HG02943 (cell line): ENCODE measurements around the gene HYI.

Experiments used
- ATAC-seq: cut with Tn5 transposase; IDR thresholded peaks from one replicate; pipeline ENCODE4 v1.9.1; 2021; ENCODE audit warnings: mild to moderate bottlenecking, low read depth, moderate library complexity; ENCODE audit not compliant: unreplicated experiment

HYI gene

DNA sequence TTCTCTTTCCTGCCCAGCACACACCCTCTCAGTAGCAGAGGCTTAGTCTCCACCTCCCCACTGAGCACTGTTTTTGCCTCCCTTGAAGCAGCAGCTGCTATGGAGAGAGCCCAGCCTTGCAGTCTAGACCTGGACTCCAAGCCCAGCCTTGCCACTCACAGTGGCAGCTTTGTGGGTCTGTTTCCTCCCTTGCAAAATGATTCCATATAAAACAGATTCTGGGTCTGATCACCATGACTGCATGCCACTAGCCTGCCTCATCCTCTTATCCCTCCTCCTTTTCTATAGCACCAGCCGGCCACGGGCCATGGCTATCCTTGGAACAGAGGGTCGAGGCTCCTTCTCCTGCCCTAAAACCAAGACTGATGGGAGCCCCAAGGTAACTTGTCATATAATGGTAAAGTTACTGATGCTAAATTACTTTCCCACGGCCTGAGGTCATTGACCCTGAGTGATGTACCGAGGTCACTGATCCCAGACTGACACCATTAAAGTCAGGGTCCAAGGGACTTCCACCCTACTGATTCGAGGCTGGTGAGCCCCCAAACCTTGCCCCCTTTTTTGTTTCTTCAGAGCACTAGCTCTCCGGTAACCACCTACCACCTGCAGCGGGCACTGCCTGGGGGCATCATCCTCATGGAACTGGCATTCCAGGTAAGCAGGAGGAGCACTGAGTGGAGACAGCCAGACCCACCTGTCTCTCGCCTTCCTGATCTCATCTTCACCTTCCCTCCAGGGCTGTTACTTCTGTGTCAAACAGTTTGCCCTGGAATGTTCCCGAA lies 7.9 kb downstream of the HYI start:
- no peak for ATAC-seq

DNA sequence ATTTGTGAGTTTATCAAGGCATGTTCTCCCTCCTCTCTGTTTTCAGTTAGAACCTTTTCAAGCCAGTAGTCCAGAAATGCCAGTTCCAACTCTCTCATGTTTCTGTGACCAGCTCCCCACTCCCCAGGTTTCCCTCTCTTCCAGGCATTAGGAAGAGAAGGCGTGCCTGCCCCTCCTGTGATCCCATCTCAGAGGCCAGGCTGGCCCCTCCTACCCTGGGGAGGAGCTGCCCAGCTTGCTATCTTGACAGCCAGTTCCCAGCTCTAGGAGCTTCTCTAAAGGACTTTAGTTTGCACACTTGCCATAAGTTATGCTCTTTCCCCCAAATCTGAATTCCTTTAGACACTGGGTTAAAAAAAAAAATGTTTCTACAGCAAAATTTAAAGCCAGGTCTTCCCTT lies 8.9 kb downstream of the HYI start:
- ATAC-seq: no peak

DNA sequence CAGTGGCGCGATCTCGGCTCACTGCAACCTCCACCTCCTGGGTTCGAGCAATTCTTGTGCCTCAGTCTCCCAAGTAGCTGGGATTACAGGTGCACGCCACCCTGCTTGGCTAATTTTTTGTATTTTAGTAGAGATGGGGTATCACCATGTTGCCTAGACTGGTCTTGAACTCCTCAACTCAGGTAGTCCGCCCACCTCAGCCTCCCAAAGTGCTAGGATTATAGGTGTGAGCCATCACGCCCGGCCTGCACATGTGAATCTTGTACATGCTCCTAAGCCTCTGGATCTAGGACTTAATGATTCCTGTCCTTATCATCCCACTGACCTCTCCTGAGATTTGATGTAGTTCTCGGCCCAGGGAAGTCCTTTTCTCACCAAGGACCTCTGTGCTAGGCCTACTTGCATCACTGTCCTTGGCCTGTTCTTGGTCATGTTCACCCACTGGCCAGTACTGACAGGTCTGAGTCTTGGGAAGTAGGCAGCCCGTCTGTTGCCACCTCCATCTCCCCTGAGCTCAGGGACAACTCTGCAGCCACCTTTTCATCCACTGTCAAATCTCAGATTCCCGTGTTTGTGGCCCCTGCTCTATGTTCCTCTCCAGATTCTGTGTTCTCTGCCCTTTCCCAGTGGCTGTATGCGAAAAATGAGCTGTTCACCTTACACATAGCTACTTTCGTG lies 9.4 kb downstream of the HYI start:
- no peak for ATAC-seq

DNA sequence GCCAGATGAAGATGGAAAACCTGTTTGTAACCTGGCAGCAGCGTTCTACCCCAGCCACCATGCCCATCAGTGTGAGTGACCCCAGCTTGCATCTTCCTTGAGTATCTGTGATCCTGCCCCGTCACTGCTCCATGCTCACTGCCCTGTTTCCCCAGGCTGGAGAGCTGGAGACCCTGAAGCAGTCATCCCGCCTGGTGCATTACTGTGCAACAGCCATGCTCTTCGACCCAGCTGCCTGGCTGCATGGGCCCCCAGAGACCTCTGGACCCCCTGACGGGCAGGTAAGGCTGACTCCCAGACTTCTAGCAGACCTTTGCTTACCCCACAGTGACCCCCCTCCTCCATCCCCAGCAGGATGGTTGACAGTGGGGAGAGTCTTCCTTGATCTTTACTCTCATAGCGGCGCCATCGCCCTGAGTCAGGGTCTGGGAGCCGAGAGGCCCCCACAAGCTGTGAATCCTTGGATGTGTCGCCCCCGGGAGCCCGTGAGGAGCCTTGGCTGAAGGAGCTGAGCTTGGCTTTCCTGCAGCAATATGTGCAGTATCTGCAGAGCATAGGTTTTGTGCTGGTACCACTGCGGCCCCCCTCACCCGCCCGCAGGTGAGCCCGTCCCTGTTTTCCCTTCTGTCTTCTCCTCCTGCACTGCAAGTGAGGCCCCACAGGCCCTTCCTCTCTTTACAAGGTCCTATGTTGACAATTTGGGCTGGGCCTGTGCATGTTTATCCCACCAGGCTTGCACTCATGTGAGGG lies 10.4 kb downstream of the HYI start:
- no peak for ATAC-seq

DNA sequence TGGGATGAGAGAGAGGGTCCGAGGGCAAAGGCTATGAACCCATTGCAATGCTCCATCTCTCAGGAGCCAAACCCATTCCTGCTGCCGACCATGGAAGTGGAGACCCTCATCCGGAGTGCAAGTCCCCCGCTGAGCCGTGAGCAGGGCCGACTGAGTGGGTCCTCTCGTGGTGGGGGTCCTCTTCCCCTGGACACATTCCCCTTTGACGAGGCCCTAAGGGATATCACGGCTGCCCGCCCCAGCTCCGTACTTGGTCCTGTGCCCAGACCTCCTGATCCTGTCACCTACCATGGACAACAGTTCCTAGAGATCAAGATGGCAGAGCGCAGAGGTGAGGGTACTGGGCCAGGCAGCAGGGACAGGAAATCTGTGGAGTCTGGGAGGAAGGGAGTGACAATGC lies 11.0 kb downstream of the HYI start:
- no peak for ATAC-seq

DNA sequence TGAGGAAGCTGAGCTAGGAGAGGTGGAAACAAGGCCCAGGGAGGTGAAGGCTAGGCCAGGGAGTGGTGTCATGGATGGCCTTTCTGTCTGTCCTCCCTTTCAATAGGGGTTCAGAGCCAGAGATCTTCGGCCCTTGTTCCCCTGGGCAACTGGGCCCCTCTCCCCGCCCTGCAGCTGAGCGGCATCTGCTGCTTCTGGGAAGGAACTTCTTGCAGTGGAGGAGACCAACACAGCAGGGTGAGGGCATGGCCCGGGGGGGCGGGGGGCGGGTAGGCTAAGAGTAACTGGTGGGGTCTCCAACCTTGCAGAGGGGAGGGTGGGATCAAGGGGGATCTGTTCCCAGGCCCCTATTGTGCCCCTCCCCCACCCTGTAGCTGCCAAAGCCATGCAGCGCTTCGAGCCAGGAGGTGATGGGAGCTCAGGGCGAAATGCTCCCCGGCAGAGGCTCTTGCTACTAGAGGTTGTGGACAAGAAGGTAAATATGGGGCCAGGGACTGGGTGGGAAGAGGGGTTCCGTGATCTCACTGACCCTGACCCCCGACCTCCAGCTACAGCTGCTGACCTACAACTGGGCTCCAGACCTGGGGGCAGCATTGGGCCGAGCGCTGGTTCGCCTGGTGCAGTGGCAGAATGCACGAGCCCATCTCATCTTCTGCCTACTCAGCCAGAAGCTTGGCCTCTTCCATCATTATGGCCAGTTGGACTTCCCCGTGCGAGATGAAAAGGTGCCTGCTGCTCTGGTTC lies 11.7 kb downstream of the HYI start:
- ATAC-seq: no peak

DNA sequence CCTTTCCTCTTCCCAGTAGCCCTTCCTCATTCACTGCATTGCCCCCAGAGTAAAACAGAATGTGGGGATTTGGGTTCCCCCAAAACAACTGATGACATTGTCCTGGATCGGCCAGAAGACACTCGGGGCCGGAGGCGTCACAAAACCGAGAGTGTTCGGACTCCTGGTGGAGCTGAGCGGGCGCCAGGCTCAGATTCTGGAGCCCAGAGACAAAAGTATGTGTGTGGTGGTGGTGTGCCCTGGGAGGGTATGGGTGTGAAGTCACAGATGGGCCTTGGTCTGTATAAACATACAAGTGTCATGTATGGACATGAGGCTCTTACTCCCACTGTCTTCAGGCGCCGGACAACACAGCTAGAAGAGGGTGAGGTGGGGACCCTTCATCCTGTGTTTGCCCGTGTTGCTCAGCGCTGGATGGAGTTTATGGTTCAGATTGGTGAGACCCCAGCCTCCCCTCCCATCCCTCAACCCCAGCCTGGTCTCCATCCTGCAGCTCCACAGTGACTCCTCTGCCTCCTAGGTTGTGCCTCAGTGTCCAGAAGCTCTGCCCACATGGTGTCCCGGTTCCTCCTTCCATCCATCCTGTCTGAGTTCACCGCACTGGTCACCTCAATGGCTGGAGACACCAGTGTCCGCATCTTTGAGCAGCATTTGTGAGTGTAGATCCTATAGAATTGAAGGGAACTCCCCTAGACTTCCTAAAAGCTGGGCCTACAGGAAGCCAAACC lies 12.4 kb downstream of the HYI start:
- ATAC-seq: no peak

DNA sequence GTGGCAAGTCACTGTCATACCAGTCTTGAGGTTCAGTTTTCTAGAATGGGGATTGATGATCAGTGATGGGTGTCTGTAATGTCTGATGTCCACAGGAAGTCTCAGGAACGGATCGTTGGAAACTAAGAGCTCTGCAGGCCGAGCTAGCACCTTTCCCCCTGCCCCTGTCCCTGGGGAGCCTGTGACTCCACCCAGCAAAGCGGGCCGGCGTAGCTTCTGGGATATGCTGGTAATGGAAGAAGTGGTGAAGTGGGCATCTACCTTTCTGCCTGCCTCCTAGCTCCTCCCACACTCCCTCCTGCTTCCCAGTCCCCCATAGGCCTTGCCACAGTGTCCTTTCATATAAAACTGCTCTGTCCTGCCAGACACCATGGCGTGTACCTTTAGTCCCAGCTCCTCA lies 13.4 kb downstream of the HYI start:
- no peak for ATAC-seq

DNA sequence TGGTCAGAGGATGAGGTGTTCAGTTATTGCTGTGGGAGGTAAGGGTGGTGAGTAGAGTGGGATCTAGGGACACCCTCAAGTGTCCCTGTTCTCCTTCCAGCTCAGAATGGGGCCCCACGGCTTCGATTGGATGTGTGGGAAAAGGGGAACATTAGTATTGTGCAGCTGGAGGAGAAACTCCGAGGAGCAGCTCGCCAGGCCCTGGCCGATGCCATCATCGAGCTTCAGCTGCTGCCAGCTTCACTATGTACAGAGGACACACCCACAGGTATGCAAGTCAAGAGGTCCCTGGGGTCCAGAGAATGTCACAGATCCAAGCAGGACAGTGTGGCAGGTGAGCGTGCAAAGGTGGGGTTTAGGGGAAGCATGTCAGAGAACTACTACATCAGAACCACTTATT lies 13.9 kb downstream of the HYI start:
- no peak for ATAC-seq

DNA sequence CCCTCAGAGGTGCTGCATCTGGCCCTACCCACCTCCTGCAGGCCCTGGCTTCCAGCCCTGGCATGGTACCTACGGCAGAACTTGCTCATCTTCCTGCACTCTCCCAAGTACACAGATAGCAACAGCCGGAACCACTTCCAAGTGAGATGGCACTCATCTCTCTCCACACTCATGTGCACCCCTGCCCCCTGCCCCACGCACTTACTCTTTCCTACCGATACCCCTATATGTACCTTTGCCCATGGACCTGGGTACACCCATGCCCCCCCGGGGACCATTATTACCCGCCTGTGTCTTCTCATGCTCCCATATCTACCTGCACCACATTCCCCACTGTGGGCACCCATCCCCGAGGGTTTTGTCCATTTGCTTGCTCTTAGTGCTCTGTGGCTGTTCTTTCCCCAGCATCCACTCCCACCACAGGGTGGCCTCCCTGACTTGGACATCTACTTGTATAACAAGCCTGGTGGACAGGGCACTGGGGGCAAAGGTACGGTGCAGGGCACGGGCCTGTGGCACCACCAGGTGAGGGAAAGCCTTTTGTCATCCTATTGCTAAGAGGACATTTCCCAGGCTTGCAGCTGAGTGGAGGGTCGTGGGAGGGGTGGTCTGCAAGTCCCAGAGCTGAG lies 14.7 kb downstream of the HYI start:
- no peak for ATAC-seq

DNA sequence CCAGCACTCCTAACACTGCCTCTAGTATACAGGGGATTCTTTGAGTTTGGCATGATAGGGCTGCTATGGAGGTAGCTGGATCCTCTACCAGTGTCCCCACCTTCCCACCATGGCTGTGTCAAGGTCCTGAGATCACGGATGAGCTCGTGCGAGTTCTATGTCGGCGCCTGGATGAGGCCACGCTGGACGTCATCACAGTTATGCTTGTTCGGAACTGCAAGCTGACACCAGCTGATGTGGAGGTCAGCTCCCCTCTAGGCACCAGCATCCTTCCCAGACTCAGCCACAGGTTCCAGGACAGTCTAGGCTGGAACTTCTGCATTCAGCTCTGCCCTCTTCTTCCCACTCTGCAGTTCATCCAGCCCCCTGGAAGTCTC lies 15.2 kb downstream of the HYI start:
- ATAC-seq: no peak

DNA sequence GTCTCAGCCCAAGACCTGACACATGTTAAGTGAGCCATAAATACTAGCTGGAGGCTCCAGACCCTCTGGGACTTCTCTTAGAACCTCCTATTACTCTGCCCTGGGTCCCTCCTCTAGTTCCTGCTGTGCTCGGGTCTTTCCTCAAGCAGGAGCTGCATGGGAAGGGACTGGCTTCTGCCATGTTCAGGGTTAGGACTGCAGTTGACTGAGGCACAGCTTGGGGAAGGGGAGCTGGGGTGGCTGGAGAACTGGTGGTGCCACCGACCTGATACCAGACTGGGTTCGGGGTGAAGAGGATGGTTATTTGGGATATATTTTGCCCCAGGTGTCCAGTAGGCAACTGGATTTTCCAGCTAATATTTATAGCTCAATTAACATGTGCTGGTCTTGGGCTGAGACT lies 15.7 kb downstream of the HYI start:
- no peak for ATAC-seq

DNA sequence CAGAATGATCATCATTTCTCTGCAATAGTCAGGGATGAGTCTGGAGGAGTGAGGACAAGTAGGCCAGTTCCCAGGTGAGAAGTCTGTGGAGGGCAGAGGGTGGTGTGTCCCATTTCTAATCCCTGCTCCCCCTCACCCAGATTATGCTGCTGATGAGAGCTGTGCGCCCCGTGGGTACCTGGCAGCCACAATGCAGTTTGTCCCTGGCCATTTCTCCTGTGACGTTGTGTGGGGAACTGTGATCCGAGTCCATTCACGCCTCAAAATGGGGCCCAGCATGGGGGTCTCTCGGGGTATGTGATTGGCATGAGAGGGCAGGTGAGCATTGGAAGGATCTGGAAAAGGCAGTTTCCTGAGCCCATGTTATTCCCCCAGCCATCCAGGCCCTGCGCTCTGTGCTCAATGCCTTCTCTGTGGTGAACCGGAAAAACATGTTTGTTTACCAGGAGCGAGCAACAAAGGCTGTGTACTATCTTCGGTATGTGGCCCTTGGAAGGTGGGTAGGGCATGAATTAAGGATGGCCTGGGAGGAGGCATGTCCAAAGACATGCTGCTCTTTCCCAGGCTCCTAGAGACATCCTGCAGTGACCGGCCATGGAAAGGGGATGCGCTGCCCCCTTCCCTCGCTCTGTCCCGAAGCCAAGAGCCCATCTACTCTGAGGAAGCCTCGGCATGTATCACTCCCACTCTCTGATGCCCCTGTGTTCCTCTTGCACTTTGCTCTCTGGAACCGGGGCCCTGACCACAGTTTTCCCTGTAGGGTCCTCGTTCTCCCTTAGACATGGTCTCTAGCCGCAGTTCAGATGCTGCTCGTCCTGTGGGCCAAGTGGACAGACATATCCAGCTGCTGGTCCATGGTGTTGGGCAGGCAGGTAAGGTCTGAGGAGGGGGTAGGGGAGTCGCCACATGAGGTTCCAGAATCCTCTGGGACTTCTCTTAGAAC lies 16.4 kb downstream of the HYI start:
- ATAC-seq: no peak

DNA sequence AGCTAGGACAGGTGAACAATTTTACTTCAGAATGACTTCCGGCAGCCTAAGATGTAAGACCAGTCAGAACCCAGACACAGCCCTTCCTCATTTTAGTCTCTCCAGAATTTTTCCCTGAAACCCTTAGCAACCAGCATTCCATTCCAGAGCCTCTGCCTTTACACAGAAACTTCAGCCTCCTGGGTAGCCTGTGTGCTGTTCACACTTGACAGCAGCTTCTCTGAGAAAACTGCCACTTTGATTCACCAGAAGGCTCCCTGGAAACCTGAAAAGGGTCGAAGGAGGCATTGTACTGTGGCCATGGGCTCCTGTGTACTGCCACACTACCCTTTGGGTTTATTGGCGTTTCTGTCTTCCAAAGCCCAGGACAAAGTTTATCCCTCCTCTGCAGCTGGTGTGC lies 17.4 kb downstream of the HYI start:
- no peak for ATAC-seq

DNA sequence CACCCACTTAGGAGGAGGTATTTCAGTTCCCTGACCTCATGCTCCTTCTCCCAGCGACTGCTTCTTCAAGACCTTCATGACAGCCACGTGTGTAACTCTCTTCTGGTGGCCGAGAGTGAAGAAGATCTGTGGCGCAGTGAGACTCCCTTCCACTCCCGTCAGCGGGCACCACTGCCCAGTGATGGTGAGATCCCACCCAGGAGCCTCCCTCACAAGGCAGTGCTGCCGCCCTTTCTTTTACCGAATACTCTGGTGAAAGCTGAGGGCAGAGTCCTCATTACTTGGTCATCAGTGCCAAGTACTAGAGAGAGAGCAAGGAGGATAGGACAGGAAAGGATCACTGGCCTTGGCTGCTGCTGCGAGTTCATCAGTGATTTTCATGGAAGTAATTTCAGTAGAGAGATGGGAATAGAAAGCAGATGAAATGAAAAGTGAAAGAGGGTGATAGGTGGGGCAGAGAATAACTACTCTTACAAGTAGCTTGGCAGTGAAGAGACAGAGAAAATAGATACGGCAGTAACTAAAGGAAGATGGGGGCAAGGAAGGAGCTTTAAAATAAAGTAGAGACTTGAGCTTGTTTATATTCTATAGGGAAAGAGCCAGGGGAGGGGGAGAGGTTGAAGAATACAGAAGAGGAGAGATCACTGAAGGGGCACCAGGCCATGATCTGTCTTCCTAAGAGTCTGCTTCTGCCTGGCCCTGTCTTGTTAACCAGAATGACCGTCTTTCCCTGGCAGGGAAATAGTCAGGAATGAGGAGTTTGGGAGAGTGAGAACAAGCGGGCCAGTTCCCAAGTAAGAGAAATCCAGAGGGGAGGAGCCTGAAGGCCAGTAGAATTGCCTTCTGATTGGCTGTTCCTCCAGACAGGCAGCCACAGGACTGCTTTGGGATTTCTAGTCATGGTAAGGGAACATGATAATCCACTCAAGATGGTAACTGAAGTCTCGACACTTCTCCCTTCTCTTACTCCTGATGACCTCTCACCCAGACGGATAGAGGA lies 18.3 kb downstream of the HYI start:
- ATAC-seq: no peak

DNA sequence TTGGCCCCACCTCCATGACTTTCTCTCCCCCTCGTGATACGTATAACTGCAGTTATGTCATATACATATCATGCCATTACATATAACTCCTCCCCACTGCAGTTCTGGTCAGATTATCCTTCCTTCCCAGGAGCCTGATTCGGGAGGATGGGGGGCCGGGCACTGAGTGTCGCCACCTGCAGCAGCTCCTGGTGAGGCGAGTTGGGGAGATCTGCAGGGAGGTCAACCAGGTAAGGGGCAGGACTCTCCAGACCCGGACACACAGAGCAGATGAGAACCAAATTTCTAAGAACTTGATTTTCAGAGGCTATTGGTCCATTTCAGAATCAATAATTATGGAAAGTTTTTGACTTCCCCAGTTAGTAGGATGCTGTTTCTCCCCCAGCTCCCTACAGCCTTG lies 19.5 kb downstream of the HYI start:
- ATAC-seq: no peak

DNA sequence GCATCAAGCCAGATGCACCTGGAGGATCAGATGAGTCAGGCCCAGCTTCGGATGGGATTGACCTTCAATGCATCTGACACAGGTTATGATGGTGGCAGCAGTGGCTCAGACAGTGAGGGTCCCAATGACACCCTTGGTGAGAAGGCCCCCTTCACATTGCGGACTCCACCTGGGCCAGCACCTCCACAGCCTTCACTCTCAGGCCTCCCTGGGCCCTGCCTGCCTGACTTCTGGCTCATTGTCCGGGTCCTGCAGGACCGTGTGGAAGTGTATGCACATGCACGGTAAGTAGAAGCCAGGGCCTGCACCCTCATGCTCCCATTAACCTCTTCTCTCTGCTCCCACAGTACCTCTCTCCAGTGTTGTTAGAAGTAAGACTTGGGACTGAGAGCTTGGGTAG lies 20.8 kb downstream of the HYI start:
- ATAC-seq: no peak
